ENCODE measurements around the gene SLC8A3.

DNA sequence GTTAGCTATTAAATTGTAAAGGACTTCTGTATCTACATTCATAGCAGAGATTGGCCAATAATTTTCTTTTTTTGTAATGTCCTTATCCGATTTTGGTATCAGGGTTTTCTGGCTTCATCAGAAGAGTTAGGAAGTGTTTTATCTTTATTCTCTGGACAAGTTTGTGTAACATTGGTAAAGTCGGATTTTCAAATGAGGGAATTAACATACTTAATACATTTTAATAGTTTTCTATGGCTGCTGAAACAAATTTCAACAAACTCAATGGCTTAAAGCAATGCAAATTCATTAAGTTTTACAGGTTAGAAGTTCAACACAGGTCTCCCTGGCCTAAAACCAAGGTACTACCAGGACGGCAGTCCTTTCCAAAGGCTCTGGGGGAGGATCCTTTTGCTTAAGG lies 13.2 kb upstream of the SLC8A3 start:
- TF ChIP-seq, protein P1, sequence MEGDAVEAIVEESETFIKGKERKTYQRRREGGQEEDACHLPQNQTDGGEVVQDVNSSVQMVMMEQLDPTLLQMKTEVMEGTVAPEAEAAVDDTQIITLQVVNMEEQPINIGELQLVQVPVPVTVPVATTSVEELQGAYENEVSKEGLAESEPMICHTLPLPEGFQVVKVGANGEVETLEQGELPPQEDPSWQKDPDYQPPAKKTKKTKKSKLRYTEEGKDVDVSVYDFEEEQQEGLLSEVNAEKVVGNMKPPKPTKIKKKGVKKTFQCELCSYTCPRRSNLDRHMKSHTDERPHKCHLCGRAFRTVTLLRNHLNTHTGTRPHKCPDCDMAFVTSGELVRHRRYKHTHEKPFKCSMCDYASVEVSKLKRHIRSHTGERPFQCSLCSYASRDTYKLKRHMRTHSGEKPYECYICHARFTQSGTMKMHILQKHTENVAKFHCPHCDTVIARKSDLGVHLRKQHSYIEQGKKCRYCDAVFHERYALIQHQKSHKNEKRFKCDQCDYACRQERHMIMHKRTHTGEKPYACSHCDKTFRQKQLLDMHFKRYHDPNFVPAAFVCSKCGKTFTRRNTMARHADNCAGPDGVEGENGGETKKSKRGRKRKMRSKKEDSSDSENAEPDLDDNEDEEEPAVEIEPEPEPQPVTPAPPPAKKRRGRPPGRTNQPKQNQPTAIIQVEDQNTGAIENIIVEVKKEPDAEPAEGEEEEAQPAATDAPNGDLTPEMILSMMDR (IDR thresholded peaks at IDR 0.05), result no peak
- no peak for TF ChIP-seq POLR2A (IDR thresholded peaks at IDR 0.05)

All from uterus (tissue), 2 donors.